HL-60 (cell line): Measurements from ENCODE around the gene SH3PXD2A.

Experiments used
- CTCF ChIP-seq: IDR thresholded peaks from one replicate; pipeline ENCODE4 v1.5.1; 2011; ENCODE audit warnings: low read length, control low read depth, inconsistent platforms; ENCODE audit not compliant: insufficient read depth
- GABPA ChIP-seq: IDR thresholded peaks from 2 replicates; pipeline ENCODE4 v1.6.1; 2012; ENCODE audit warnings: low read depth
- SPI1 ChIP-seq: IDR thresholded peaks from 2 replicates; pipeline ENCODE4 v1.6.1; 2012; ENCODE audit warnings: low read depth, mild to moderate bottlenecking, borderline replicate concordance

GRCh38 chr10:103758294-103758681 lies 97.1 kb downstream of the SH3PXD2A start:
- TF ChIP-seq CTCF (no peak), GABPA (no peak), SPI1 (no peak)
